Renal pelvis (tissue), 4 donors: ENCODE results near the gene MED15. TPM values are rescaled to one million over a fixed set of nuclear protein-coding genes. Genes with fewer than 3 reads are reported as not detected.
"Not testable (repeated sequence)": the region's sequence is repeated elsewhere in the genome, so short reads cannot be mapped to it uniquely, and the experiment has no call there.

Experiments
- DNase-seq: peaks from one replicate; pipeline ENCODE4 v3.0.0-alpha.2; 2013
- polyA plus RNA-seq, 3 donors: library from polyadenylated mRNA; unstranded; fragments of 120-200 nt; gene quantifications; one replicate each; pipeline ENCODE4 v1.2.1, GENCODE V29; 2013; ENCODE audit not compliant: insufficient read length in 3 of 3

Gene MED15
- polyA plus RNA-seq, 3 donors: 45.7 to 62.9 (median 61.4) TPM

GRCh38 chr22:20508067-20508755, 801 bp downstream of the MED15 start:
- not testable (repeated sequence) for DNase-seq

GRCh38 chr22:20508815-20509271, 1.4 kb downstream of the MED15 start:
- no peak for DNase-seq

- DNase-seq: no peak
Observed at GRCh38 chr22:20509344-20510047, 2.1 kb downstream of the MED15 start.

- DNase-seq: no peak
Observed at GRCh38 chr22:20510811-20511577, 3.6 kb downstream of the MED15 start.

- no peak for DNase-seq
Observed at GRCh38 chr22:20511578-20512229, 4.3 kb downstream of the MED15 start.

GRCh38 chr22:20514658-20515406, 7.4 kb downstream of the MED15 start:
- no peak for DNase-seq

GRCh38 chr22:20516399-20516798, 9.0 kb downstream of the MED15 start:
- no peak for DNase-seq

GRCh38 chr22:20517422-20517821, 10.0 kb downstream of the MED15 start:
- no peak for DNase-seq

GRCh38 chr22:20517841-20518592, 10.6 kb downstream of the MED15 start:
- DNase-seq: no peak

GRCh38 chr22:20519558-20519957, 12.1 kb downstream of the MED15 start:
- DNase-seq: no peak

- DNase-seq: no peak
Observed at GRCh38 chr22:20520093-20520511, 12.7 kb downstream of the MED15 start.

- no peak for DNase-seq
Observed at GRCh38 chr22:20522134-20523004, 15.0 kb downstream of the MED15 start.

GRCh38 chr22:20523086-20523983, 15.9 kb downstream of the MED15 start:
- no peak for DNase-seq

- no peak for DNase-seq
Observed at GRCh38 chr22:20524004-20524481, 16.6 kb downstream of the MED15 start.

GRCh38 chr22:20525048-20525447, 17.6 kb downstream of the MED15 start:
- DNase-seq: no peak

- DNase-seq: no peak
Observed at GRCh38 chr22:20526305-20526627, 18.9 kb downstream of the MED15 start.

- DNase-seq: no peak
Observed at GRCh38 chr22:20526628-20527355, 19.4 kb downstream of the MED15 start.
